Nephron (organoid): ENCODE data around the gene C20orf204.

Experiments
- H3K27ac Mint-ChIP-seq, 3 experiments: 2 replicates each; pipeline ENCODE4 v1.8.0; 2020; ENCODE audit warnings: mixed read lengths in 3 of 3, mild to moderate bottlenecking in 2 of 3, moderate library complexity in 1 of 3
- H3K27me3 Mint-ChIP-seq: 2 replicates; pipeline ENCODE4 v1.8.0; 2021; ENCODE audit warnings: low read depth, mild to moderate bottlenecking, moderate library complexity, mixed read lengths
- H3K36me3 Mint-ChIP-seq: 2 replicates; pipeline ENCODE4 v1.8.0; 2020; ENCODE audit warnings: low read depth, mixed read lengths
- H3K4me1 Mint-ChIP-seq: 2 replicates; pipeline ENCODE4 v1.8.0; 2020; ENCODE audit warnings: mixed read lengths
- H3K4me3 Mint-ChIP-seq, 3 experiments: 2 replicates each; pipeline ENCODE4 v1.8.0; 2020; ENCODE audit warnings: mild to moderate bottlenecking in 3 of 3, mixed read lengths in 3 of 3, moderate library complexity in 2 of 3
- H3K9me3 Mint-ChIP-seq: 2 replicates; pipeline ENCODE4 v1.8.0; 2020; ENCODE audit warnings: mixed read lengths
- TF ChIP-seq, protein P1 (sequence below), 3 experiments: fragments of 200-600 bp; sonication (generic); IDR thresholded peaks; one replicate each; pipeline ENCODE4 v1.5.0; 2021; ENCODE audit warnings: antibody characterized with exemption in 3 of 3; ENCODE audit not compliant: unreplicated experiment in 3 of 3

The C20orf204 gene

DNA sequence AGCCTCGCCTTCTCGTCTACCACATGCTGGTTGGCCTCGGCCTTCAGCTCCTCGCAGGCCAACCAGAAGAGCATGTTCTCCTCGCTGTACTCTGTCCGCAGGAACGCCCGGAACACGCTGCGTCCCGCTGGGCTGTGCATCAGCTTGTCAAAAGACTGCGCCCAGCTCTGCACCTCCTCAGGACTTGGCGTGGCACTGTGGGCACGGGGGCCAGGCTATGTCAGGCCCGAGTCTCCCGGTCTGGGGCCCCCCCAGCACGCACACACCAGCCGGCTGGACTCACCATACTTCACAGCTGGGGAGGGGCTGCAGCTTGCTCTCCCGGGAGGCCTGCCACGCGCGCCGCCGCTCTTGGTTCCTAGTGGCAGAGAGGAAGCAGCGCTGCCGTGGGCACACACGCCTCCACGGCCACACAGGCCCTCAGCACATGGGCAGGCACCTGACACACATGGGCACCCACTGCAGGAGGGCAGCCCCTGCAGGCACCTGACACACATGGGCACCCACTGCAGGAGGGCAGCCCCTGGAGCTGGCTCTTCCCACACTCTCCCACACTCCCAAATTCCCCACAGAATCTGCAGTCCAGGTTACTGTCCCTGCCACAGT, 38.3 kb downstream of the C20orf204 start:
- Mint-ChIP-seq H3K9me3 (no peaks in the 10 kb centered on the region), H3K4me3 (no peak overlapping the region), H3K36me3 (no peaks in the 10 kb centered on the region), H3K4me1 (no peaks in the 10 kb centered on the region), H3K27me3 (no peaks in the 10 kb centered on the region), H3K27ac (no peak overlapping the region)
- TF ChIP-seq, protein P1, sequence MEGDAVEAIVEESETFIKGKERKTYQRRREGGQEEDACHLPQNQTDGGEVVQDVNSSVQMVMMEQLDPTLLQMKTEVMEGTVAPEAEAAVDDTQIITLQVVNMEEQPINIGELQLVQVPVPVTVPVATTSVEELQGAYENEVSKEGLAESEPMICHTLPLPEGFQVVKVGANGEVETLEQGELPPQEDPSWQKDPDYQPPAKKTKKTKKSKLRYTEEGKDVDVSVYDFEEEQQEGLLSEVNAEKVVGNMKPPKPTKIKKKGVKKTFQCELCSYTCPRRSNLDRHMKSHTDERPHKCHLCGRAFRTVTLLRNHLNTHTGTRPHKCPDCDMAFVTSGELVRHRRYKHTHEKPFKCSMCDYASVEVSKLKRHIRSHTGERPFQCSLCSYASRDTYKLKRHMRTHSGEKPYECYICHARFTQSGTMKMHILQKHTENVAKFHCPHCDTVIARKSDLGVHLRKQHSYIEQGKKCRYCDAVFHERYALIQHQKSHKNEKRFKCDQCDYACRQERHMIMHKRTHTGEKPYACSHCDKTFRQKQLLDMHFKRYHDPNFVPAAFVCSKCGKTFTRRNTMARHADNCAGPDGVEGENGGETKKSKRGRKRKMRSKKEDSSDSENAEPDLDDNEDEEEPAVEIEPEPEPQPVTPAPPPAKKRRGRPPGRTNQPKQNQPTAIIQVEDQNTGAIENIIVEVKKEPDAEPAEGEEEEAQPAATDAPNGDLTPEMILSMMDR (IDR thresholded peaks at IDR 0.05; ENCODE audit: unreplicated experiment in 3 of 3), result no peak

DNA sequence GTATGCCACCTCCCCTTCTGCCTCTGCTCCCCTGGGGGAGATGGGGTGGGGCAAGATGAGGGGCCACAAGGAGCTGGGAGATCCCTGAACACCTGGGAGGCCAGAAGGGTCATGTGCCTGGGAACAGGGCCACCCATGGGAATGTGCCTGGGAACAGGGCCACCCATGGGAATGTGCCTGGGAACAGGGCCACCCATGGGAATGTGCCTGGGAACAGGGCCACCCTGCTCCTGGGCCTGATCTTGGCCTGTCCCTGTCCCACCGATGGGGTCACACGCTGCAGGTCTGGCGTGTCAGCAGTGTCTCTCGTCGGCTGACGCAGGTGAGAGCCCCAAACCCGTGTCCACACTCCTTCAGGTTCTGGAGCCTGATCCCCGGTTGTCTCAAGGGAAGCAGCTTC, 39.0 kb downstream of the C20orf204 start:
- TF ChIP-seq, protein P1 (IDR thresholded peaks at IDR 0.05; ENCODE audit: unreplicated experiment in 3 of 3), result no peak
- Mint-ChIP-seq H3K9me3 (no peaks in the 10 kb centered on the region), H3K27ac (no peak overlapping the region), H3K27me3 (no peaks in the 10 kb centered on the region), H3K36me3 (no peaks in the 10 kb centered on the region), H3K4me1 (no peaks in the 10 kb centered on the region), H3K4me3 (no peak overlapping the region)

DNA sequence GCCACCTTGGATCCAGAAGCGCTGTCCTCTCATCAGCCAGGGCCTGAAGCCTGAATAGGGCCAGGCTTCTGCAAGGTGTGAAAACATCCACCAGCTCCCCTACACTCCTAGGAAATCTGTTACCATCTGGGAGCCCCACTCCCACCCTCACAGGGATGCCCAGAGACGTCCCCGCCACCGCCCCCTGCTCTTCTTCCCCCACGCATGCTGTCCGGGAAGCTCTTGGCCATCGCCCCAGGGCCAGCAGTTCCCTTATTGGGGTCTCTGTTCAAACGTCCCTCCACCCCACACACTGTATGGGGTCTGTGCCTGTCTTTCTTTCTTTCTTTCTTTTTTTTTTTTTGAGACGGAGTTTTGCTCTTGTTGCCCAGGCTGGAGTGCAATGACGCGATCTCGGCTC, 39.6 kb downstream of the C20orf204 start:
- TF ChIP-seq, protein P1 (IDR thresholded peaks at IDR 0.05; ENCODE audit: unreplicated experiment in 3 of 3), result no peak
- Mint-ChIP-seq H3K4me3 (no peak overlapping the region), H3K36me3 (no peaks in the 10 kb centered on the region), H3K27me3 (no peaks in the 10 kb centered on the region), H3K27ac (no peak overlapping the region), H3K9me3 (no peaks in the 10 kb centered on the region), H3K4me1 (no peaks in the 10 kb centered on the region)

DNA sequence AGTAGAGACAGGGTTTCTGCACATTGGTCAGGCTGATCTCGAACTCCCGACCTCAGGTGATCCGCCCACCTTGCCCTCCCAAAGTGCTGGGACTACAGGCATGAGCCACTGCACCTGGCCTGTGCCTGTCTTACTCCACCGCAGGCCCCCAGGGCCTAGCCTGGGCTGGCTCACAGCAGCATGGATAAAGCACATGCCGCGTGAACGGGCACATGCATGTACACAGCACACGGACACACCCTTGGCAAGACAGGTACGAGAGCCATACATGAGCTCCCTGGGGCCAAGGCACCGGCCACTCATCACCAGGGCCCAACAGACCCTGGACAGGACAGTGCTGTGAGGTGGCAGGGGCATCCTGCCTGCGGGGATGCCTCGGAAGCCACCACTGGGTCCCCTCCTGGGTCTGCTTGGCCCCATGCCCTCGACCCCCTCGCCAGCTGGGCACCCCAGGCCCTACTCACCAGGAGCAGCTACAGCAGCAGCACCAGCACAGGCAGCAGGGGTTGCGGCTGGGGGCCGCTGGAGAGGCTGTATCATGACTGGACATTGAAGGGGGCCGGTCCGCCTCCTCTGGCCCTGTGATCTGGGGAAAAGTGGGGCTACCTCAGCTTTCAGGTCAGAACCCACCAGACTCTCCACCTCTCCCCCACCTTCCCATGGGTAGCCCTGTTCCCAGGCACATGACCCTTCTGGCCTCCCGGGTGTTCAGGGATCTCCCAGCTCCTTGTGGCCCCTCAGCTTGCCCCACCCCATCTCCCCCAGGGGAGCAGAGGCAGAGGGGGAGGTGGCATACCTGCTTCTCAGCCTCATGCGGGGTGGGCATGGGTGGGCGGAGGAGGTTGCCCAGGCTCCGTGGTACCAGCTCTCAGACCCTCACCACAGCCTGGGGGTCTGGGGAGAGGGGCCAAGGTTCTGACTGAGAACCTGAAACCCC, 40.3 kb downstream of the C20orf204 start:
- TF ChIP-seq, protein P1 (IDR thresholded peaks at IDR 0.05; ENCODE audit: unreplicated experiment in 3 of 3), result no peak
- H3K27me3 Mint-ChIP-seq, result peaks cover 5% of the 10 kb centered on the region

DNA sequence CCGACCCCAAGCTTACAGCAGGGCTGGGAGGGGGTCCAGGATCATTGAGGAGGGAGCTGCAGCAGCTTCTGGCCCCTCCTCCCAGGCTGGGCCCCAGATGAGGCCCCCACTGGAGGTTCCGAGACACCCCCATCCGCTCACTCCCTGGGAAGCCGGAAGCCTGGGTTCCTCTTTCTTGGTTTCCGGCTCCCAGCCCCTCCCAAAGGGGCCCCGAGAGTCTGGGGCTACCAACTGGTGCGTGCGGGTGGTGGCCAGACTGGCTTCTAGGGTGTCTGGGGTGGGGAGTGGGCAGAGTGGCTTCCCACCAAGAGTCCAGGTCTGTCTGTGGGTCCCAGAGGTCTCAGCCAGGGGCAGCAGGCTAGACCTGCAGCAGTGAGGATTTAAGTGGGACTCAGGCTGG, 41.1 kb downstream of the C20orf204 start:
- Mint-ChIP-seq H3K4me1 (peaks cover 5% of the 10 kb centered on the region), H3K9me3 (no peaks in the 10 kb centered on the region), H3K36me3 (no peaks in the 10 kb centered on the region), H3K27ac (no peak overlapping the region), H3K27me3 (peaks cover 11% of the 10 kb centered on the region), H3K4me3 (peak overlapping the region in 1 of 3 experiments; percentile 15)
- TF ChIP-seq, protein P1 (IDR thresholded peaks at IDR 0.05; ENCODE audit: unreplicated experiment in 3 of 3), result no peak

More for the DNA sequence above, 40.3 kb downstream of the C20orf204 start:
- no peaks in the 10 kb centered on the region for H3K4me1 Mint-ChIP-seq
- no peaks in the 10 kb centered on the region for H3K36me3 Mint-ChIP-seq
- no peak overlapping the region for H3K27ac Mint-ChIP-seq
- H3K9me3 Mint-ChIP-seq, result no peaks in the 10 kb centered on the region
- H3K4me3 Mint-ChIP-seq, result no peak overlapping the region
